Activated CD4-positive, alpha-beta T cell treated with anti-CD3 and anti-CD28 coated beads for 48 hours (primary cell): ENCODE measurements around the gene UBE2O.

Experiments used
- DNase-seq: peaks from one replicate; pipeline ENCODE4 v3.0.0-alpha.2; 2020

The UBE2O gene

DNA sequence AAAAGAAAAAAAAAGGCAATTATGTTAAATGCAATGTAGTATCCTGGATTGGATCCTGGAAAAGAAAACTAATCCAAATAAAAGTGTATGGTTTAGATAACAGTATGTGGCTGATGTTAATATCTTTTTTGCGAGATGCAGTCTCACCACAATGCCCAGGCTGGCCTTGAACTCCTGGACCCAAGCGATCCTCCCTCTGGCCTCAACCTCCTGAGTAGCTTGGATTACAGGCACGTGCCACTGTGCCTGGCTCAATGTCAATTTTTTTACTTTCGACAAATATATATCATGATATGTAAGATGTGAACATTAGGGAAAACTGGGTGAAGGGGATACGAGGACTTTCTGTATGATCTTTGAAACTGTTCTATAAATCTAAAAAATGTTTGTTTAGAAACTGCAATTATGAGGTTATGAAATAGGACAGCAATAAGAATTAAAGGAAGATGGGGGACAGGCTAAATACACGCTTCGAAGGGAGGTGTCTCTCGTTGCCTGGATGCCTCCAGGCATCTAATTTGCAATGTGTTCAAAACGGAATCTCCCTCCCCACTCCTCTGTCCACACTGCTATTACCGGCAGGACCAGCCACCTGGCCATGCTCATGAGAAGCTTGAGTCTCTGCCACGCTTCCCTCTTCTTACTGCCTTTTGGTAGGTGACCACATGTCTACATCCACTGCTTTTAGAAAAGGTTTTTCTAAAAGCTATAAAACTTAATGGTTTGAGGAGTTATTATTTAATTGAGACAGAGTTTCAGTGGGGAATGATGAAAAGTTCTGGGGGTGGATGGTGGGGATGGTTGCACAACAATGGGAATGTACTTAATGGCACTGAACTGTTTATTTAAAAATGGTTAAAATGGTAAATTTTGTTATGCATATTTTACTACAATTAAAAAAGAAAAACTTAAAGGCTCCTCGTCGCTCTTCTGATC is 15.2 kb downstream of the UBE2O start:
- DNase-seq = no peak

DNA sequence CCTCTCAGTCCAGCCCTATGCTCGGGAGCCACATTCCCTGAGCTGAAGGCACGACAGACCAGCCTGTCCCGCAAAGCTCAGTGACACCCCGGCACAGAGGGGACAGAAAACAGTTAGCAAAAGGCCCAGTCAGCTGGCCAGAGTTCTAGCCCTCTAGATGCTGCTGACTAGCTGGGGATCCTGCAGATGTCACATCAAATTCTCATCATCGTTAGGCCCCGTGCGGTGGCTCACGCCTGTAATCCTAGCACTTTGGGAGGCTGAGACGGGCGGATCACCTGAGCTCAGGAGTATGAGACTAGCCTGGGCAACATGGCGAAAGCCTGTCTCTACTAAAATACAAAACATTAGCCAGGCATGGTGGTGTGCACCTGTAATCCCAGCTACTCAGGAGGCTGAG is 17.2 kb downstream of the UBE2O start:
- no peak for DNase-seq

DNA sequence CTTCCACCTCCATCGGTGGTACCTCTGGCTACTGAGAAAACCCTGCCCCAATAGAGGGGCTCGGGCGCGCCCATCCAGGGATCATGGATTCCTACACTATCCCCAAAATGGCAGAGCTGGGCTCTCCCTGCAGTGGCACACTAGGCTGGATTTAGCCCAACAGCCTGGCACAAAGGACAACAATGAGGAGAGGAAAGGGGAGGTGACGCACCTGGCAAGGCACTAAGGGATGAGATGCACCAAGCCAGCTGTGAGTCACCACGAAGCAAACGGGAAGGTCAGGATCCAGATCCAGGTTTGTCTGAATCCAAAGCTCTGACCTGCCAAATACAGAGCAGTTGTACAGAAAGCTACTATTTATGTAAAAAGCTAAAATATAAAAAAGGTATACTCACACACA is 18.1 kb downstream of the UBE2O start:
- no peak for DNase-seq

DNA sequence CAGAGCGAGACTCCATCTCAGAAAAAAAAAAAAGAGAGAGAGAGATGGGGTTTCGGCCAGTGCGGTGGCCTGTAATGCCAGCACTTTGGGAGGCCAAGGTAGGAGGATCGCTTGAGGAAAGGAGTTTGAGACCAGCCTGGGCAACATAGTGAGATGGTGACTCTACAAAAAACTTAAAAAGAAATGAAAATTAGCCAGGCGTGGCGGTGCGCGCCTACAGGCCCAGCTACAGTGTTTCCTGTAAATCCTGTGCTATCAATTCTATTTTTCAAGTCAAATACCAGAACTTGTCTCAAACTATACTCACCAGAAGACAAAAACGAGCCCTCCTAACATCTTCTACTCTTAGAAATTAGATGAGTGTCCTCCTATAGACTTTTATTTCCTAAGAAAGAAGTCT is 19.3 kb downstream of the UBE2O start:
- DNase-seq = no peak

DNA sequence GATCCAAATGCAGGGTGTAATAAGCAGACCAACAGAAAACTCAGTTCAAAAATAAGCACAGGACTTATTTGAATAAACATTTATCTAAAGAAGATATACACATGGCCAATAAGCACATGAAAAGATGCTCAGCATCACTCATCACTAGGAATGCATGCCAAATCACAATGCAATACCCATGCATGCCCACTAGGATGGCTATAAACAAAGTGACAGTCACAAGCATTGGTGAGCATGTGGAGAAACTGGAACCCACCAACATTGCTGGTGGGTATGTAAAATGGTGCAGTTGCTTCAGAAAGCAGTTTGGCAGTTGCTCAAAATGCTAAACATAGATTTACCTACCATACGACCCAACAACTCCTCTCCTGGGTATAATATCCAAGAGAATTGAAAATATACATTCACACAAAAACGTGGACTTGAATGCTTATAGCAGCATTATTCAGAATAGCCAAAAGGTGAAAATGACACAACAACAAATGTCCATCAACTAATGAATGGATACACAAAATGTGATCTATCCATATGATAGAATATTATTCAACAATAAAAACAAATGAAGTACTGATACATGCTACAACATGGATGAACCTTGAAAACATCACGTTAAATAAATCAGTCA is 20.1 kb downstream of the UBE2O start:
- DNase-seq = no peak

DNA sequence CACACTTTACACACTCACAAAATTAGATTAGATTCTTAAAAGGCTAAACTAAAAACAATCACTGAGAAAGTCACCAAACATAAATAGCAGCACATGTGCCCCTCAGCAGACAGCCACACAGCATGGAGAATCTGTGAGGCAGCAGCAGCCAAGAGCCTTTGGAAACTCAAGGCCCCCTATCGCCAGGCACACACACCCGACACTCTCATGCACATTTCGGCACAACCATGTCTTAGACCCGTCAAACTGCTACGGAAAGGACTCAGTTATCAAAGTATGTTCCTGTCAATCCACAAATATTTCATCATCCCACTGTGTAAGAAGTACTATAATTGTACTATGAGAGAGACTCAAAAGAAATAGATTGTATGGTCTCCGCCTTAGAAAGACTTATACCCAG is 20.9 kb downstream of the UBE2O start:
- DNase-seq = no peak

DNA sequence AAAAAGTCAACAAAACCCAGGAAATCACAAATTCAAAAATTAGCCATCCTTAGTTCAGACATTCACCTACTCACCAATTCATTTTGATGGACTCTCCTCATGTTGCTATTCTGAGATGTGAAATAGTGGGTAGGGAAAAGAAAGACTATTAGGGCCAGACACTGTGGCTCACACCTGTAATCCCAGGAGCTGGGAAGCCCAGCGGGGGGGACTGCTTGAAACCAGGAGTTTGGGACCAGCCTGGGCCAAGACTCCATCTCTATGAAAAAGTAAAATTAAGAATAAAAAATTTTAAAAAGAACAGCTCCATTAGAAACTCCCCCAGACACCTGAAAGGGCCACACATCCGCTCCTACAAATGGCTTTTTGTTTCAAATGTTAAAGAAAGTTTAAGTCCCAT is 21.4 kb downstream of the UBE2O start:
- no peak for DNase-seq

DNA sequence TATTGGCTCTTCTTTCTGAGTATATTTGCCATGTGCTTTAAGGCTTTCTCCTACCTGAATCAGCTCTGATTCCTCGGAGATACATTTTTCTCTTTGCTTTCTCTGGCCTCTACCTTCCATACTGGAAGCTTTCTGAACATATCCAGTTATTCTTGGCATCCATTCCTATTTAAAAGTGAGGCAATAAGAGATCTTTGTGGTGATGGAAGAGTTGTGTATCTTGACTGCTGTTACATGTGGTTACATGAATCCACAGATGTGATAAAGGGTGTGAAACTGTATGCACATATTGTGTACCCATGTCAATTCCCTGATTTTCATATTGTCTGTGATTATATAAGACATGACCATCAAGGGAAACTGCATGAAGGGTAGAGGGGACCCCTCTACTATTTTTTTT is 24.4 kb downstream of the UBE2O start:
- no peak for DNase-seq

DNA sequence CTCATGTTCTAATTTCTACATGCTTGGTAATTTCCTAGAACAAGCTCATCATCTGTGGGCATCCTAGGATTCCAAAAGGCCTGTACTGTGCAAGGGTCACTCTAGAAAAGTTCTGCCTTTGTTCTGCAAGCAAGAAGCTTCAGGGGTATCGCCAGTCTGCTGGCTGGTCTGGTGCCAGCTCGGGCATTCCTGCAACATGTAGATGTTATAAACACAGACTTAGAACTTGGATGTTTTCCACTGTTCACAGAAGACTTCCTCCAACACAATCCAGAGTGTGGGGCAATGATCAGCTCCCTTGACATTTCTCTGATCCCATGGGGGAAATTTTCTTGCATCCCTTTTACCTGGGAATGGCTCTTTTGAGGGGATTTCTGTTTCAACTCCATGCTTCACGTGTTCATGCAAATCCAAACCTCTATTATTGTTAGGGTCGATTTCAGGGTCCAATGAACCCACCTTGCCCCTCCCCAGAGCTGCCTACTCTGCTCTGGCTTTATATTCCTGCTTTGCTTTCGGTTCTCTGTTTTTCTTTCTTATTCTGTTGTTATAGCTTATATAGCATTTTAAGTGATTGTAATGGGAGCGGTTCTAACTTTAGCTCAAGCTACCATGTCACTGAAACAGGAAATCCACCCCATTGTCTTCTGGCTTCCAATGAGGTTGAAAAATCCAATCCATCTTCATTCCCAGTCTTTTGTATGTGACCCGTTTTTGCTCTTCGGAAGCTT is 25.3 kb downstream of the UBE2O start:
- DNase-seq = no peak

DNA sequence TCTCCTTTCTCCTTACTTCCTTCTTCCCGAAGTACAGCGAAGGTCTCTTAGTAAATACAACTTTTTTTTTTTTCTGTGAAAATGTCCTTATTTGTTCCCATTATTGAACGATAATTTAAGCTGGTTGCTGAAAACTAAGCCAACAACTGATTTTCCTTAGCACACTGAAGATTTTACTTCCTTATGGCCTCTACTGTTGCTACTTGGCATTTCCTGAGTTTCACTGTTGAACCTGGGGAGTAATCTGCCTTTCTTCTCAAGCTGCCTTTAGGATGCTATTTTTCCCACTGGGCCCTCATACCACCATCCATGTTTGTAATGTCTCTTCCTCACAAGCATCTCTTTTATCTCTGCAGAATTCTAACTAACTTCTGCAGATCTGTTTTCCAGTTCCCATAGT is 26.1 kb downstream of the UBE2O start:
- DNase-seq = no peak

DNA sequence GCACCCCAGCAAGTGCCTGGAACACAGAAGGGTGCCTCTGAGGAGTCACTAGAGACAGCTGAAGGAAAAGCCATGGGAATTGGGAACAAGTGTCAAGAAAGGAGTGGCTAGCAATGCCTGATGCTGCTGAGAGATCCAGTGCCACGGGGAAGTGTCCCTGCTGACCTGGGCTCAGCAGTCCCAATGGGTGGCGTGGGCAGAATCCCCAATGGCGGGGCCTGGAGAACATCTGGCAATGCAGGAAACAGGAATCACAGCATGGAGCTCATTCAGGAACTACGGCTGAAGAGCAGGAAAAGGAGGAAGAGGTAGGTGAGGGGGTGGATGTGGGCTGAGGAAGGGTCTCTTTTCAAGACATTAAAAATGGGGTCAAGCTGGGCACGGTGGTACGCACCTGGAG is 30.1 kb downstream of the UBE2O start:
- DNase-seq = no peak

DNA sequence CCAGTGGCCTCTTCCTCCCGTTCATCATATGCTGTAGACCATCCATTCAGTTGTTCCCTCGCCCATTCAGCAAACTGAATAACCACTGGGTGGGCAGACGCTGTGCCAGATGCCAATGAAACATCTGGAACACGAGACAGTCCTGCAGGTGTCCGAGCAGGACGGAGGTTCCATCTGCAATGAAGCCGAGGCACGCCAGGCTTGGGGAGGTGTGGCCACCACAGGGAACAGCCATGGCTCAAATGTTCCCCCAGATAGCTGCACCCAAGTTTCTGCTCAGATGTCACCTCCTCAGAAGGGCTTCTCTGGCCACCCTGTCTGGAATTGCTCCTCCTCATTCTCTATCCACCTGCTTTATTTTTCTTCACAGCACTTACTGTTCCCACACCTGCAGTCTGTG is 30.5 kb downstream of the UBE2O start:
- no peak for DNase-seq

DNA sequence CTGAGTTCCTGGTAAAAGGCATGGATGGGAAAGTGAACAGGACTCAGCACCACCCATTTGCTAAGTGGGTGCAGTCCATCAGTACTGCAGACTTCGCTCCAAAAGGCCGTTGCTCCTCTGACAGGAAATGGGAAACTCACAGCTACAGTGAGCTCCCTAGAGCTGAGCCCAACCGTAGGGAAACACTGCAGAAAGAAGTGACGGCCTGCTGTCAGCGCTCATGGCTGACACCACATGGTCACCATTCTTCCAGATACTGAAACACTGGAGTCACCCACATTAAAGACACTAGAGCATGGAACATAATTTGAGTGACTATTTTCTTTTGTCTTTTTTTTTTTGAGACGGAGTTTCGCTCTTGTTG is 31.9 kb downstream of the UBE2O start:
- DNase-seq = no peak

DNA sequence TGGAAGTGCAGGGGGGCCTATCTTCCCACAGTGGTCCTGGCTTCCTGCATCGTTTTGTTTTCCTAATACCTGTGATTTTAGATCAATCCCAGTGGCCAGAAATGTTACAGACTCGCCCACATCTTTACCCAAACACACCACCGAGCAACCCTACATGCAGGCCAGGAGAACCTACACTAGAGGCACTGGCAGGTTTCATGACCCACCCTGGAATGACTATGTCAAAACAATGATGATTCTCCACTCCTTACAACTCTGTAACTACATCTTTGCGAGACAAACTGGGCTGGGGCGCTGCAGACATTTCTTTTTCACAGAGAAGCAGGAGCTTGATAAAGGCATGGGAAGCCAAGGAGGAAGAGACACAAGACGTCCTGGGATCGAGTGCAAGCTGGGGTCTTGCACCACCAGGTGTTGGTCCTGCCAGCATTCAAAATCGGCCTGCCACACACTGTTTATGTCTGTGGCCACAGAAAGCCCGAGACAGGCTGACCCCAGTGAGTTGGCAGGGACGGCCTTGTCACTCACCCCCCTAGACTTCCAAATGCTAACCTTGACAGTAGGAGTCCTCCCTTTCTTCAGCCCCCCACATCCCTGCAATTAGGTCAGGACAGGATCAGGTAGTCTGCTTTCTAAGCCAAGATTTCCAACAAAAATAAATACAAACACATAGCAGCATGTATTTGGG is 32.5 kb downstream of the UBE2O start:
- DNase-seq = no peak

DNA sequence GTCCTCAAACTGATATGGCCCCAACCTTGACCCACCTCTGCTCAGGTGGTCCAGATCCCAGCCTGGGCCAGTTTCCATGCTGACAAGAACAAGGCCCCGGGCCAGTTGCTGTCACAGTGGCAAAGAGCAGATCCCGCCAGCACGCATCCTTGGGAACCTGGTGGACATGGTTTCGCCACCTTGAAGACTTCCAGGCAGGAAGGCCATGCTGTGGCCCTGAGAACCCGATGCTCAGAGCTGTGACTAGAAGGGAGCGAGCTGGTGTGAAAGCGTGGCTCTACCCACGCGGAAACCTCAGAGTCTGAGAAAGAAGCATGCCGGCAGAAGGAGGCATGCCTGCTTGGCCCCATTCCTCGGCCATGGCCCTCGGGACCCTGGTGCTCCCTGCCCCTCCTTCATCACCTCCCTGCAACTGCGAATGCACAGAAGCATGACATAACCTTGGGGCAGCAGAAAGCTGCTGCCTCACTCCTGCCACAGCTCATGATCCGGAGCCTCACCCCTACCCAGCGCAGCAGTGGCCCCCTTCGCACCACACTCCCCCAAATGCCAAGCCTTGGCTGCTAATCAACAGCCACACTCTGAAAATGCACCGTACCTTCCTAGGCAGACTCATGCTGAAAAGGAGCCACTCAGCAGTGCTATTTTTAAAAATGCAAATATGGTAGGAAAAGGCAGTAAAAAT is 33.2 kb downstream of the UBE2O start:
- no peak for DNase-seq

DNA sequence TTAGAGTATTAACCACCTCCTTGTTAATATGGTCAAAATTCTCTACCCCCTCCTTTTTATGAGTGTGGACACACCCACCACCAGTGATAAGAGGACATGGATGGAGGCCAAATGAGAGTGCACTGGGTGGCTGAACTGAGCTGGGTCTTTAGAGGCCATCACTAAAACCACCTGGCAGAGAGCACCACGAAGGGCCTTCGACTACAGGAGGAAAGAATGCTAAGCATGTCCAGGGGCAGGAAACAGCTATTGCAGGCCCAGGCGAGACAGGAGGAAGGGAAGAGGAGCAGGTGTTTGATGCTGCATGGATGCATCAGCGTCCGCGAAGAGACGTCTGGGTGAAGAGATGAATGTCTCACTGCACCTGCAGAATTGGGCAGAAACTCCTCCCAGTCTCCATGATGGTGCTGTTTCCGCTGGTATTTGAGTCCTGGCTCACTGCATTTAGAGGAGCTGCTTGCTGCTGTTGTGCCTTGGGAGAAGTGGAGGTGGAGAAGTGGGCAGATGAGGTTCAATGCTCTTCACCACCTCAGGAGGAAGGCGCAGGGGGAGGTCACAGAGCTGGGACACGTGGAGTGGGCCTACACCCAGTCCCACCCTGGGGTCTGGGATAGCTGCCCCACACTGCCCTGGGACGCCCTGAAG is 35.3 kb downstream of the UBE2O start:
- DNase-seq = no peak

DNA sequence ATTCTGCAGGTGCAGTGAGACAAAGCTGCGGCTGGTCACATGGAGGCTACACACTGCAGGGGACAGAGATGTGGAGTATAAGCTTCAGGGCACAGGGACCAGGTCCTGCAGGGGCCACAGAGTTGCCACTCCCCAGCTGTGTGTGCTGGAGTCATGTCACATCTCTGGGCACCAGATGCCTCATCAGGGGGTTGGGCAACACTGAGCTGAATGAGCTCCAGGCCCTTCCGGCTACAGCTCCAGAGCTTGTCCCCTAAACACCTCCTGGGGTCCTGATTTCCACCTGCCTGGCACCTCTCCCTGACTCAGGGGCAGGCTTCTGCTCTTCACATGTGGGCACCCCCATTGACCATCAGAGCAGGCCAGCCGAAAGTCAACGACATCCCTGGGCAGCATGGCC is 36.1 kb downstream of the UBE2O start:
- no peak for DNase-seq

DNA sequence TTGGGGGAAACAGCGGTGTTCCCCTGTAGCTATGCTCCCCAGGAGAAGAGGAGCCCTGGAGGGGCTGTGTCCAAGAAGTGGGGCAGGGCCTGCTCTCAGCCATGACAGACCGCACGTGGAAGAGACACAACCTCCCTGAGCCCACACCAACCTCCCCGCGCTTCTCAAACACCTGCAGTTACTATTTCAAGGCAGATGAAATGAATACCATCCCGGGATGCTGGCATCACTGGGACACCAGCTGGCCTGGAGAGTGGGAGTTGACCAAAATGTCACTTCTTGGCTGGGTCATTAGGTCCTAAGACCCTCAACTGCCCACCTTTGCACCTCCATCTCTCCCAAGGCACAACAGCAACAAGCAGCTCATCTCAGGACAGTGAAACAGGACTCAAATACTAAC is 36.5 kb downstream of the UBE2O start:
- no peak for DNase-seq

DNA sequence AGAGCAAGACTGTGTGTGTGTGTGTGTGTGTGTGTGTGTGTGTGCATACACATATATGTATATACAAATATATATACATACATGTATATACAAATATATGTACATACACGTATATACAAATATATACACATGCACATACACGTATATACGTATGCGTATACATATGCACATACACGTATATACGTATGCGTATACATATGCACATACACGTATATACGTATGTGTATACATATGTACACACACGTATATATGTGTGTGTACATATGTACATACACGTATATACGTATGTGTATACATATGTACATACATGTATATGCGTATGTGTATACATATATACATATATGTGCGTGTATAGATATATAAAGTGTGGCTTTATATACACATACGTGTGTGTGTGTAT is 37.2 kb downstream of the UBE2O start:
- DNase-seq = no peak

DNA sequence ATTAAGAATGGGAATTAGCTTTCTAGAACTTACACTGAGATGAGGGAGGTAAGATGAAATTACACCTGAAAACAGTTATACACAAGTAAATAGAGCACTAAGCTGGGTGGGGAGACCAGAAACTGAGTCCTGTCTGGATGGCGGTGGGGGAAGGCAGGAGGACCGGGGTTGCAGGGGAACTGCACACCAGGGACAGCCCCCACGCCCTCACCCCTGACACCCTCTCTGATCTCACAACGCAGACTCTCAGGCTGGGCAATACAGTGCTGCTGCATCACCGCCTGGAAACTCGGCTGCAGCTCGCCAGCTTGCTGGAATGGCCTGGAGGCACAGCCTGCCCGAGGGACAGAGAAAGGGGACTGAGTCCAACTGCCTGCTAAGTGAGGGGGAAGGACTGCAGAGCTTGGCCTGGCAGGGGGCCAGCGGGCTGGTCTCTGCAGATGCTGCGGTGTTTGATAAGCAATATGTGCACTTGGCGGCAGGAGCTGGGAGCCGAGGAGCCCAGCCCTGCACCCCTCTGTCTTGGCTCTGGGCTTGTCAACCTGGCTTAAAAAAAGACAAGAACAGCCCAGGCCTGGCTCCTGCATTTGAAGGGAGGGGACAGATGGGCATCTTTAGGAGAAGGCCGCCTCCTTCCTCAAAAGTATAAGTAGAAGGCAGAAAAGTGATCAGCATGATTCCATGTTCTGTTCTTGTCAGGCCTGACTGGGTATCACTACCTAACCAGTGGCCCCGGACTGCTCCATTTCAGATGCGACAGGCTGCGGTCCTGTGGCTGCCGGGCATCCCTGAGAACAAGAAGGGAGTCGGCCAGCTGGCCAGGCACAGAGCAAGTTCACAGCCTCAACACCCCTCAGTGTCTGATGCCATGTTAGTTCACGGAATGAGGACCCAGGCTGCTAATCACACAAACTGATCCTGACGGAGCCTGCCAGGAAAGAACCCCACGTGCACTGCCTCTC is 38.3 kb downstream of the UBE2O start:
- DNase-seq = no peak

DNA sequence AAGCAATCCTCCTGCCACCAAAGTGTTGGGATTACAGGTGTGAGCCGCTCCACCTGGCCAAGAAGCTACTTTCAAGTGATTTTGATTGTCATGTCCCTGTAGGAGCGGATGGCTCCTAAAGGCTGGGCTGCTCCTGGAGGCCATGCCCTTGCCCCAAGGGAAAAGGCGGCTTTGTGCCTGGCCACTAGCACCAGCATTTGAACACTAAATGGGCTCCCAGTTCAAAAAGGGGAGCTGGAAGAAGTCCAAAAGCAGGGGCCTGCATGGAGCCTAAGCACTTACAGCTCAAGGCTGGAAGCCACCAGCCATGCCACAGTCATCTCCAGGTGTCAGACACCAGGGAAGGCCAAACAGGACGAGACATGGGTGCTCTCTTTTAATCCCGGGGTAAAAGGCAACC is 41.7 kb downstream of the UBE2O start:
- DNase-seq = no peak
